ENCODE data around the gene RFPL3. TPM values are rescaled to one million over a fixed set of nuclear protein-coding genes. Genes with fewer than 3 reads are reported as not detected.
"Not testable (repeated sequence)": the region's sequence is repeated elsewhere in the genome, so short reads cannot be mapped to it uniquely, and the experiment has no call there.

Gene RFPL3
- not detected in 2 replicates for polyA plus RNA-seq (2011; rRNA removed)
- polyA minus RNA-seq (2011; rRNA and poly(A)+ RNA removed), result not detected in 2 replicates

DNA sequence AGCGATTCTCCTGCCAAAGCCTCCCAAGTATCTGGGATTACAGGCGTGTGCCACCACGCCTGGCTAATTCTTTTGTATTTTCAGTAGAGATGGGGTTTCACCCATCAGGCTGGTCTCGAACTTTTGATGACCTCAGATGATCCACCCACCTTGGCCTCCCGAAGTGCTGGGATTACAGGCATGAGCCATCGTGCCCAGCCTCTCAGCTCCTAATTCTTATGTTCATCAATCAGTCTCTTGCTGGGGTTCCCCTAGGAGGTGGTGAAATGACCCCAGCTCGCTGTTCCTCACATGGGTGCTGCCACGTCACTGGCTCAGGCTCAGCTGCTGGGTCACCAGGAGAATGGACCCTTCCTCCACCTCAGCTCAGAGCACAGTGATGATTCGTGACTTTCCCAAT is at the start of gene RFPL3:
Gene RFPL3 (plus strand): TSS at position 301 of the 400 bp plus-strand sequence. CDS start 205 bp downstream, outside the sequence.
- POLR2A ChIA-PET; H3K36me3 ChIP-seq (ENCODE audit: control insufficient read depth, insufficient read depth, low read length); CTCF ChIA-PET; H3K4me3 ChIP-seq (ENCODE audit: low read depth, low read length); DNase-seq (ENCODE audit: low read depth); H3K27me3 ChIP-seq (ENCODE audit: control insufficient read depth, insufficient read depth, low read length): not testable (repeated sequence)

GRCh38 chr22:32308191-32308590 is 49.5 kb upstream of the RFPL3 start:
- TF ChIP-seq, protein P1, sequence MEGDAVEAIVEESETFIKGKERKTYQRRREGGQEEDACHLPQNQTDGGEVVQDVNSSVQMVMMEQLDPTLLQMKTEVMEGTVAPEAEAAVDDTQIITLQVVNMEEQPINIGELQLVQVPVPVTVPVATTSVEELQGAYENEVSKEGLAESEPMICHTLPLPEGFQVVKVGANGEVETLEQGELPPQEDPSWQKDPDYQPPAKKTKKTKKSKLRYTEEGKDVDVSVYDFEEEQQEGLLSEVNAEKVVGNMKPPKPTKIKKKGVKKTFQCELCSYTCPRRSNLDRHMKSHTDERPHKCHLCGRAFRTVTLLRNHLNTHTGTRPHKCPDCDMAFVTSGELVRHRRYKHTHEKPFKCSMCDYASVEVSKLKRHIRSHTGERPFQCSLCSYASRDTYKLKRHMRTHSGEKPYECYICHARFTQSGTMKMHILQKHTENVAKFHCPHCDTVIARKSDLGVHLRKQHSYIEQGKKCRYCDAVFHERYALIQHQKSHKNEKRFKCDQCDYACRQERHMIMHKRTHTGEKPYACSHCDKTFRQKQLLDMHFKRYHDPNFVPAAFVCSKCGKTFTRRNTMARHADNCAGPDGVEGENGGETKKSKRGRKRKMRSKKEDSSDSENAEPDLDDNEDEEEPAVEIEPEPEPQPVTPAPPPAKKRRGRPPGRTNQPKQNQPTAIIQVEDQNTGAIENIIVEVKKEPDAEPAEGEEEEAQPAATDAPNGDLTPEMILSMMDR (IDR thresholded peaks at IDR 0.05; ENCODE audit: insufficient read depth, low read depth, low read length), result no peak
- CTCF ChIA-PET, result no interaction called here

DNA sequence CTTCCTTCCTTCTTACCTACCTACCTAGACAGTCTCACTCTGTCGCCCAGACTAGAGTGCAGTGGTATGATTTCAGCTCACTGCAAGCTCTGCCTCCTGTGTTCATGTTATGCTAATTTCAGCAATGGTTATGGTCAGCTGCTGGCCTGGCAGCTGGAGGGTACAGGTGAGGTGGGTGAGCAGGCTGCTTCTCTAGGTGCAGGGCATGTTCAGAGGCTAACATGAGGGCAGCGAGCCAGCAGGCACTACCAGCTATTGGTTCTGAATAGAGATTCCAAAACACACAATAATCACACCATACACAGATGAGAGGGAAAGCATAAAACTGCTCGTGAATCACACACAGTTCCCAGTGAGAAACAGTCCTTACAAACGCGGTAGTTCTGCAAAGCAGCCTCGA is 48.7 kb upstream of the RFPL3 start:
- Histone ChIP-seq H3K4me3 (ENCODE audit: low read depth, low read length) (no peak overlapping the region), H3K27me3 (ENCODE audit: control insufficient read depth, insufficient read depth, low read length) (no peaks in the 10 kb centered on the region), H3K36me3 (ENCODE audit: control insufficient read depth, insufficient read depth, low read length) (no peaks in the 10 kb centered on the region)
- TF ChIP-seq, protein P1 (IDR thresholded peaks at IDR 0.05; ENCODE audit: insufficient read depth, low read depth, low read length), result no peak
- CTCF ChIA-PET, result interaction anchor here (1.1 kb wide), 1 partner anchor 16 kb away, joined by 3 read pairs; no protein-coding TSS in a partner anchor
- no peak for DNase-seq (ENCODE audit: low read depth)
- POLR2A ChIA-PET, result no interaction called here

More at GRCh38 chr22:32308191-32308590, 49.5 kb upstream of the RFPL3 start:
- DNase-seq (ENCODE audit: low read depth), result no peak
- no peak overlapping the region for H3K4me3 ChIP-seq (ENCODE audit: low read depth, low read length)
- H3K27me3 ChIP-seq (ENCODE audit: control insufficient read depth, insufficient read depth, low read length), result no peaks in the 10 kb centered on the region
- no peaks in the 10 kb centered on the region for H3K36me3 ChIP-seq (ENCODE audit: control insufficient read depth, insufficient read depth, low read length)
- POLR2A ChIA-PET, result no interaction called here

DNA sequence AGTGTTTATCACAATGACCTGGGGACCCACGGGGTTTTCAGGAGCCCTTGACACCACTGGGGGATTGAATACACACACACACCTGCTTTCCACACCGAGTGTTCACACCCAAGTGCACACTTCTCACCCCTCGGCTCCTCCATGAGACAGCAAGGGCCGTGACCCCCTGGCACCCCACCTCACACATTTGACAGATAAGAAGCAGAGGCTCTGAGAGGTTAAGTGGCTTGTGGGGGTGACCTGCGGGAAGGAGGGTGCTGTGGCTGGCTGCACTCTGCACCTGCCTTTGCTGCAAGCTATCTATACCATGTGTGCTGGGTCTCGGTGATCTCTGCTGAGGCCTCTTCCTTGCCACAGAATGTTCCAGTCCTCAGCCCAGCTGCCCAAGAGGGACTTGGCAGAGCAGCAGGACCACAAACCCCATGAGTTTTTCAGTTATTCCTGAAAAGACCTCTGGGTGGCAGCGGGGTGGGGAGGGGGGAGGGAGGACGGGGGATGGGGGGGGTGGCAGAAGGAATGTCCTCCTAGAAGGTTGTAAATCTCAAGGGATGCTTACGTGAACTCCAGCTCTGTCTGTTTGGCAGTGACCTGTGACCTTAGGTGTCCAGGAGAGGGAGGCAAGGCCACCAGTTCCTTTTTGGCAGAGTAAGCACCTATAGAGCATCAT is 47.9 kb upstream of the RFPL3 start:
- Histone ChIP-seq H3K36me3 (ENCODE audit: control insufficient read depth, insufficient read depth, low read length) (no peaks in the 10 kb centered on the region), H3K27me3 (ENCODE audit: control insufficient read depth, insufficient read depth, low read length) (no peaks in the 10 kb centered on the region), H3K4me3 (ENCODE audit: low read depth, low read length) (no peak overlapping the region)
- DNase-seq (ENCODE audit: low read depth), result no peak
- POLR2A ChIA-PET, result no interaction called here
- CTCF ChIA-PET, result interaction anchor here (1.1 kb wide), 1 partner anchor 16 kb away, joined by 3 read pairs; no protein-coding TSS in a partner anchor
- TF ChIP-seq, protein P1 (IDR thresholded peaks at IDR 0.05; ENCODE audit: insufficient read depth, low read depth, low read length), result no peak

DNA sequence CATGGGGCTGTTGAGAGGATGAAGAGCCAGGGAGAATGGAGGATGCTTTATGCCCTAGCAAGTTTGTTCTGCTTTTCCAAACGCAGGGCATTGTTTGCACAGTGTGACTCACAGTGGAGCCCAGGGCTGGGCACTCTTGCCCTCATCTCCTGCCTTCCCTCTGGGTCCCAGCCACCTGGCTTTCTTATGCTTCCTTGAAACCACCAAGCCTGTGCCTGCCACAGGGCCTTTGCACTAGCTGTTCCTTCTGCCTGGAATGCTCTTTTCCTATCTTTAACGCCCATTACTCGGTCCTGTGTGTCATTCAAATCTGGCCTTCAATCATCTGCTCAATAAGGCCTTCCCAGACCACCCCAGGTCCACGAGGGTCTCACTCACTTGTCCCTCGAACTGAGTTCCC is 46.9 kb upstream of the RFPL3 start:
- no peak for DNase-seq (ENCODE audit: low read depth)
- POLR2A ChIA-PET, result no interaction called here
- Histone ChIP-seq H3K27me3 (ENCODE audit: control insufficient read depth, insufficient read depth, low read length) (no peaks in the 10 kb centered on the region), H3K4me3 (ENCODE audit: low read depth, low read length) (no peak overlapping the region), H3K36me3 (ENCODE audit: control insufficient read depth, insufficient read depth, low read length) (no peaks in the 10 kb centered on the region)
- TF ChIP-seq, protein P1 (IDR thresholded peaks at IDR 0.05; ENCODE audit: insufficient read depth, low read depth, low read length), result no peak
- CTCF ChIA-PET, result no interaction called here
